Chondrocyte (in vitro differentiated cells): ENCODE results near the gene RAD51B. TPM values are rescaled to one million over a fixed set of nuclear protein-coding genes. Genes with fewer than 3 reads are reported as not detected.

Source experiments
- DNase-seq: peaks from one replicate; pipeline ENCODE4 v3.0.0; 2021; ENCODE audit warnings: mixed read lengths, low spot score
- H3K27ac Mint-ChIP-seq: one replicate; pipeline ENCODE4 v1.8.0; 2021; ENCODE audit warnings: mild to moderate bottlenecking, moderate library complexity, mixed read lengths; ENCODE audit not compliant: unreplicated experiment
- H3K27me3 Mint-ChIP-seq: 2 replicates; pipeline ENCODE4 v1.8.0; 2021; ENCODE audit warnings: low read depth, mixed read lengths
- H3K36me3 Mint-ChIP-seq: 2 replicates; pipeline ENCODE4 v1.8.0; 2021; ENCODE audit warnings: low read depth, mixed read lengths
- H3K4me1 Mint-ChIP-seq: 2 replicates; pipeline ENCODE4 v1.8.0; 2021; ENCODE audit warnings: low read depth, mild to moderate bottlenecking, mixed read lengths
- H3K4me3 Mint-ChIP-seq: one replicate; pipeline ENCODE4 v1.8.0; 2021; ENCODE audit warnings: mild to moderate bottlenecking, moderate library complexity, mixed read lengths; ENCODE audit not compliant: unreplicated experiment
- H3K9me3 Mint-ChIP-seq: 2 replicates; pipeline ENCODE4 v1.8.0; 2021; ENCODE audit warnings: low read depth, mixed read lengths
- total RNA-seq: library from RNA; stranded (reverse); gene quantifications from 3 replicates; pipeline ENCODE4 v1.2.1, GENCODE V29; 2021
- TF ChIP-seq, protein P1 (sequence below): fragments of 200-600 bp; sonication (generic); IDR thresholded peaks from 2 replicates; pipeline ENCODE4 v1.5.0; 2021; ENCODE audit warnings: antibody characterized with exemption, mild to moderate bottlenecking, moderate library complexity

RAD51B gene
- total RNA-seq, 1 donor from 2014 or later, result 8.2 TPM

DNA sequence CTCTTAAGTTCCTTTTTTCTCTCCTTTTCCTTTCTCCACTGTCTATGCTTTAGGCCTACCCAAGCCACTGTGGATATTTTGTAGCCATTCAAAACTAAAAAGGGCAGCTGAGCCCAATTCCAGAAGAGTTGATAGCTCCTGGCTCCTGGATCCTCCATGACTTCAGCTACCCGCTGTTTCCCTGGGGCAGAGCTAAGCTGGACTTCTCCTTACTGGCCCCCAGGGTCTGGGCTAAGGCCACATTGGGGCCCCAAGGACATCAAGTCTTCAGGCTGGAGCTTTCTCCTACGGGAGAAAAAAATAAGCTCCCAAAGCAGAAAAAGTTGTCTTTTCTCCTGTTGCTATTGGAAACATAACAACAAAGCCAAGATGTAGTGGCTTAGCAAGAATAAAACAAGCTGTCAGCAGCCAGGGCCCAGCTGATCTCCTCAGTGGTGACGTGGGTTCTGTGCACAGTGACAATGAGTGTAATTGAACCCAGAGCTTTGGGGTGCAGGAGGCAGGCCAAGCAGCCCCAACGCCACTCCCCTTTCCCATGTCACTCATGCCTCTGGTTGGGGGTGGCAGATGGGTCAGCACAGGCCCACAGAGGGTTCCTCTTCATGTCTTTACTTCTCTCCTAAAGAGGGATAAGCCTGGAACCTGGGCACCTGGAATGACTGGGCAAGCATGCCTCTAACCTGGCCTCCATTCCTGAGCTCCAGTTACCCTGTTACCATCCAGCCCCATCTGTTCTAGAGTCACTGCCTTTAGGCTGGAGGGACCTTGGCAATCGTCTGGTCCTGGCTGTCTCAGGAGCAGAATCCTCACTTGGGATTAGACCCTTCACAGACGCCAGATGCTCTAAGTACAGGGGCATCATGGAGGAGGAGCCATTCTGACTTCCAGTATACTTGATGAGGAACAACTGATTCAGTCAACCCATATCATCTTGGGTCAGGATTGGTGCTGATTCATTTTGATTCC, 802.1 kb downstream of the RAD51B start:
- Mint-ChIP-seq H3K4me3 (no peak overlapping the region), H3K36me3 (peaks cover 6% of the 10 kb centered on the region), H3K4me1 (peaks cover 10% of the 10 kb centered on the region), H3K27me3 (no peaks in the 10 kb centered on the region), H3K9me3 (peaks cover 22% of the 10 kb centered on the region), H3K27ac (peak overlapping the region; percentile 45)
- no peak for DNase-seq
- TF ChIP-seq, protein P1, sequence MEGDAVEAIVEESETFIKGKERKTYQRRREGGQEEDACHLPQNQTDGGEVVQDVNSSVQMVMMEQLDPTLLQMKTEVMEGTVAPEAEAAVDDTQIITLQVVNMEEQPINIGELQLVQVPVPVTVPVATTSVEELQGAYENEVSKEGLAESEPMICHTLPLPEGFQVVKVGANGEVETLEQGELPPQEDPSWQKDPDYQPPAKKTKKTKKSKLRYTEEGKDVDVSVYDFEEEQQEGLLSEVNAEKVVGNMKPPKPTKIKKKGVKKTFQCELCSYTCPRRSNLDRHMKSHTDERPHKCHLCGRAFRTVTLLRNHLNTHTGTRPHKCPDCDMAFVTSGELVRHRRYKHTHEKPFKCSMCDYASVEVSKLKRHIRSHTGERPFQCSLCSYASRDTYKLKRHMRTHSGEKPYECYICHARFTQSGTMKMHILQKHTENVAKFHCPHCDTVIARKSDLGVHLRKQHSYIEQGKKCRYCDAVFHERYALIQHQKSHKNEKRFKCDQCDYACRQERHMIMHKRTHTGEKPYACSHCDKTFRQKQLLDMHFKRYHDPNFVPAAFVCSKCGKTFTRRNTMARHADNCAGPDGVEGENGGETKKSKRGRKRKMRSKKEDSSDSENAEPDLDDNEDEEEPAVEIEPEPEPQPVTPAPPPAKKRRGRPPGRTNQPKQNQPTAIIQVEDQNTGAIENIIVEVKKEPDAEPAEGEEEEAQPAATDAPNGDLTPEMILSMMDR, result no peak

DNA sequence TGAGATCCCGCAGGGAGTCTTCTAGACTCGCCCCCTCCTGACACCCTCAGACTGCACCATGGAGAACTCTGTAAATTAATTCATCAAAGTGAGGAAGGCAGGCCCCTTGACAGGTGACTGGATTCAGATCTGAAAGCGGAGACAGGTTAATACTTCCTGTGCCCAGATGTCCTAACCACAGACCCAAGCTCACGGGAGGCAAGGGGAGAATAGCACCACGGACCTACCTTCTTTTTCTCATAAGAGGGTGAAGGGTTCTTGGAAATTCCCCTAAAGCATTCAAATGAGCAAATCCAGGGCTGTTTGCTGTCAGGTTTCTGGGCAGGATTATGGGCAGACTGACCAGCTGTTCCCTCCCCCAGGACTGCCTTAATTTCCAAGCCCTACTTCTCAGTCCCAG, 803.3 kb downstream of the RAD51B start:
- Mint-ChIP-seq H3K9me3 (peaks cover 10% of the 10 kb centered on the region), H3K27ac (no peak overlapping the region), H3K4me3 (no peak overlapping the region), H3K4me1 (peaks cover 10% of the 10 kb centered on the region), H3K36me3 (no peaks in the 10 kb centered on the region), H3K27me3 (no peaks in the 10 kb centered on the region)
- DNase-seq, result no peak
- TF ChIP-seq, protein P1, result no peak

DNA sequence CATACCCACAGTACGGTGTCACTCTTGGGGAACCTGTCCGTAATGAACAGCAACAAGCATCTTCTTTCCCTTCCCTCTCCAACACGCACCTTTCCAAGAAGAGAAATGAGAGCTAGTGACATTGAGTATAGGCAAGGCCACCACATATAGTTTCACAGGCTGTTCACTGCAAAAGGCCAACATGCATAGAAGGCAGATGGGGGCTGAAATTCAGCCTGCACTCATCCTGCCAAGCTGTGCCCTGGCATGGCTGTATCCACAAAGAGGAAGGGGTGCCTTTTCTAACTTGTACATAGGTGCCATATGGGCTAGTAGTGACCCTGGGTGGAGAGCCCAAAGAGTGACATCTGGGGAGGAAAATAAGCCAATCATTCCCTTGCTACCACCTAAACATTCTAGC, 803.7 kb downstream of the RAD51B start:
- H3K4me3 Mint-ChIP-seq, result no peak overlapping the region
- no peak for DNase-seq
- H3K27me3 Mint-ChIP-seq, result no peaks in the 10 kb centered on the region
- peaks cover 10% of the 10 kb centered on the region for H3K4me1 Mint-ChIP-seq
- peaks cover 6% of the 10 kb centered on the region for H3K9me3 Mint-ChIP-seq
- H3K27ac Mint-ChIP-seq, result no peak overlapping the region
- no peaks in the 10 kb centered on the region for H3K36me3 Mint-ChIP-seq
- TF ChIP-seq, protein P1, result no peak

DNA sequence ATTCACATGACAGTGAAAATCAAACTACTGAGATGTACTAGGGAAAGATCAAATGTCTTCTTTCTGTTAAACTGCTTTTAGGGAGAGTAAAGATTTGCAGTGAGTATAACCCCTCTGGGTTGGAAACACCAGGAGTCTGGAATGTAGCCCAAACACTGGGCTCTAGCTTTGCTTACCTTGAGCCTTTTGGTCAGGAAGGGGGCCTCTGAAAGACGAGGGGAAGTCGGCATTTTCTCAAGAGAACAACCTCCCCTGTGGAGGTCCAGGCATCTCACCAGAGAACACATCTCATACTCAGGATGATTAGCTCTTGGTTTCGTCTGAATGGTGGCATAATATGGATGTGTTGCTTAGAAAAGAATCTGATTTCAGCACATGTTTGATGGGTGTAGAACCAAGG, 804.2 kb downstream of the RAD51B start:
- DNase-seq, result no peak
- H3K27ac Mint-ChIP-seq, result no peak overlapping the region

DNA sequence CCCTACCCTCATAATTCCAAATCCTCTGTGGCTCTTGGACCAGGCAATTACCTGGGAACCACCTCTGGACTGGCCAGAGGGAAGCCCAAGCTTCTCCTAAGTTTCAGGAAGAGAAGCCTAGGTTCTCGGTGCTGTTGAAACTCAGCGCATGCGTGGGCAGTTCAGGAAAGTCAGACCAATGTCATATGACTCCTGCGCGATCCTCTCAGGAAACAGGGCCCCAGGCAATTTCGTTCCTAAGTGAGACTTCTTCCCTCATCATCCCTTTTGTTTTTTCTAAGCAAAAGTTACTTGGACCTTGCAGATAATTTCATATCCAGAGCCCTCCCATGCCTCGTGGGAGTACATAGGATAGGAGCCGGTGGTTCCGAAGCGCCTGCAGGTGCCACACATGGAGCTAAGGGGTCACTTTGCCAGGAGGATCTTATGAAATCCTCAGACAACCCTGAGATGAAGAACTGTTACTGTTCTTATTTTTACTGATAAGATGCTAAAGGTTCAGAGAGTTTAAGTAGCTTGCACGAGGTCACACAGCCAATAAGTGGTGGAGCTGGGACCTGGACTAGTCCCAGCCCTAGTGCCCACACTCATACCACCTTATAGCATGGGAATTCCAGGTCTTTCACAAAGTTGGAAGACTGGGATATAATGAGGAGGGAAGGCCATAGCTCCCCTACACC, 805.1 kb downstream of the RAD51B start:
- H3K4me1 Mint-ChIP-seq, result peaks cover 17% of the 10 kb centered on the region
- no peaks in the 10 kb centered on the region for H3K36me3 Mint-ChIP-seq
- no peak overlapping the region for H3K4me3 Mint-ChIP-seq
- no peaks in the 10 kb centered on the region for H3K27me3 Mint-ChIP-seq
- TF ChIP-seq, protein P1, result no peak
- no peaks in the 10 kb centered on the region for H3K9me3 Mint-ChIP-seq
- no peak overlapping the region for H3K27ac Mint-ChIP-seq
- no peak for DNase-seq

More for the DNA sequence above, 804.2 kb downstream of the RAD51B start:
- TF ChIP-seq, protein P1, result no peak
- no peaks in the 10 kb centered on the region for H3K27me3 Mint-ChIP-seq
- H3K36me3 Mint-ChIP-seq, result no peaks in the 10 kb centered on the region
- H3K4me3 Mint-ChIP-seq, result no peak overlapping the region
- H3K9me3 Mint-ChIP-seq, result peaks cover 1% of the 10 kb centered on the region
- peaks cover 15% of the 10 kb centered on the region for H3K4me1 Mint-ChIP-seq
